Neuronal stem cell (in vitro differentiated cells): ENCODE results near the gene TNFSF15.

Source experiments
- DNase-seq: peaks from one replicate; pipeline ENCODE4 v3.0.0-alpha.2; 2013; ENCODE audit warnings: low spot score
- H2AFZ ChIP-seq: one replicate; pipeline ENCODE4 v1.6.1; 2013; ENCODE audit warnings: mild to moderate bottlenecking, low read length, inconsistent platforms
- H2AK5ac ChIP-seq: 2 replicates; pipeline ENCODE4 v1.6.1; 2013; ENCODE audit warnings: low read depth, mild to moderate bottlenecking, inconsistent platforms, low read length, moderate library complexity, mixed read lengths
- H2BK120ac ChIP-seq: 2 replicates; pipeline ENCODE4 v1.6.1; 2013; ENCODE audit warnings: low read depth, mild to moderate bottlenecking, inconsistent platforms, low read length, moderate library complexity, mixed read lengths
- H2BK12ac ChIP-seq: one replicate; pipeline ENCODE4 v1.6.1; 2013; ENCODE audit warnings: low read length, inconsistent platforms
- H2BK15ac ChIP-seq: 2 replicates; pipeline ENCODE4 v1.6.1; 2013; ENCODE audit warnings: mild to moderate bottlenecking, low read length, inconsistent platforms, mixed read lengths
- H2BK5ac ChIP-seq: one replicate; pipeline ENCODE4 v1.6.1; 2013; ENCODE audit warnings: inconsistent platforms, mild to moderate bottlenecking, low read length, moderate library complexity
- H3K14ac ChIP-seq: one replicate; pipeline ENCODE4 v1.6.1; 2013; ENCODE audit warnings: low read length, inconsistent platforms
- H3K18ac ChIP-seq: 2 replicates; pipeline ENCODE4 v1.6.1; 2013; ENCODE audit warnings: low read length, inconsistent platforms
- H3K23ac ChIP-seq: 2 replicates; pipeline ENCODE4 v1.6.1; 2013; ENCODE audit warnings: low read depth, mild to moderate bottlenecking, mixed read lengths, low read length, inconsistent platforms; ENCODE audit not compliant: poor library complexity
- H3K27ac ChIP-seq: replicated peaks from 3 replicates; pipeline ENCODE4 v1.5.1; 2013; ENCODE audit warnings: low read length, inconsistent platforms
- H3K27me3 ChIP-seq, 3 experiments: 2 replicates each; pipeline ENCODE4 v1.6.1; 2013; ENCODE audit warnings: low read length in 3 of 3, mild to moderate bottlenecking in 2 of 3, inconsistent platforms in 1 of 3, low read depth in 1 of 3, mixed read lengths in 1 of 3, moderate library complexity in 1 of 3; ENCODE audit not compliant: control insufficient read depth in 3 of 3, insufficient read depth in 3 of 3
- H3K36me3 ChIP-seq, 2 donors: replicated peaks in 1 of 2; 2 replicates each; pipeline ENCODE4 v1.6.1; 2013; ENCODE audit warnings: low read length in 2 of 2; ENCODE audit not compliant: control insufficient read depth in 2 of 2, insufficient read depth in 2 of 2
- H3K4ac ChIP-seq: 2 replicates; pipeline ENCODE4 v1.6.1; 2013; ENCODE audit warnings: inconsistent platforms, mild to moderate bottlenecking, low read length, moderate library complexity
- H3K4me1 ChIP-seq, 2 donors: 1 replicate in 1 of 2; 2 replicates in 1 of 2; pipeline ENCODE4 v1.6.1; 2013; ENCODE audit warnings: low read length in 2 of 2, low read depth in 1 of 2; ENCODE audit not compliant: control insufficient read depth in 2 of 2, insufficient read depth in 1 of 2
- H3K4me2 ChIP-seq: one replicate; pipeline ENCODE4 v1.6.1; 2013; ENCODE audit warnings: mild to moderate bottlenecking, low read length, inconsistent platforms; ENCODE audit not compliant: insufficient read depth, poor library complexity, severe bottlenecking
- H3K4me3 ChIP-seq, 2 donors: 2 replicates each; pipeline ENCODE4 v1.5.1; 2013; ENCODE audit warnings: low read length in 2 of 2, mild to moderate bottlenecking in 2 of 2, inconsistent platforms in 1 of 2, moderate library complexity in 1 of 2
- H3K79me1 ChIP-seq: one replicate; pipeline ENCODE4 v1.6.1; 2013; ENCODE audit warnings: low read depth, mild to moderate bottlenecking, inconsistent platforms, low read length, moderate library complexity
- H3K9ac ChIP-seq: one replicate; pipeline ENCODE4 v1.6.1; 2013; ENCODE audit warnings: mild to moderate bottlenecking, low read depth, low read length, inconsistent platforms; ENCODE audit not compliant: poor library complexity
- H3K9me3 ChIP-seq, 2 donors: replicated peaks in 1 of 2; 2 replicates each; pipeline versions ENCODE3 to v1.6.1; 2013; ENCODE audit warnings: low read length in 2 of 2, mild to moderate bottlenecking in 2 of 2, inconsistent platforms in 1 of 2, low read depth in 1 of 2, mixed read lengths in 1 of 2, moderate library complexity in 1 of 2; ENCODE audit not compliant: control insufficient read depth in 2 of 2, insufficient read depth in 1 of 2
- H4K8ac ChIP-seq: one replicate; pipeline ENCODE4 v1.6.1; 2013; ENCODE audit warnings: low read depth, mild to moderate bottlenecking, inconsistent platforms, low read length, moderate library complexity
- H4K91ac ChIP-seq: one replicate; pipeline ENCODE4 v1.6.1; 2013; ENCODE audit warnings: low read length, low read depth, mild to moderate bottlenecking, inconsistent platforms; ENCODE audit not compliant: poor library complexity
- WGBS, 2 donors: extraction: QIAGEN DNeasy Blood & Tissue Kit; methylation state at CpG; one replicate each; pipeline ENCODE4 v1.1.7; 2013; ENCODE audit warnings: missing lambda C conversion rate in 2 of 2, mixed read lengths in 1 of 2; ENCODE audit not compliant: insufficient read length in 2 of 2, insufficient replicate concordance in 1 of 2; ENCODE audit errors: extremely low coverage in 2 of 2; 5-methylcytosine and 5-hydroxymethylcytosine counted together

Gene TNFSF15

GRCh38 chr9:114790521-114790920, 15.3 kb downstream of the TNFSF15 start:
- H4K91ac ChIP-seq = no peak overlapping the region
- peaks cover 0 to 3% (median 0%) of the 10 kb centered on the region in 3 experiments for H3K27me3 ChIP-seq
- H3K18ac ChIP-seq = no peak overlapping the region
- no peak overlapping the region for H3K4ac ChIP-seq
- no peak overlapping the region for H2BK5ac ChIP-seq
- no peaks in the 10 kb centered on the region for H3K36me3 ChIP-seq
- no peak overlapping the region for H3K4me2 ChIP-seq
- H3K23ac ChIP-seq = no peak overlapping the region
- no peak overlapping the region for H3K4me3 ChIP-seq
- no peaks in the 10 kb centered on the region for H3K79me1 ChIP-seq
- DNase-seq = no peak
- no peak overlapping the region for H2AK5ac ChIP-seq
- no CpG with 5 or more reads among the region's 6 CpGs for WGBS, 2 donors
- H3K9ac ChIP-seq = no peak overlapping the region
- no peak overlapping the region for H3K27ac ChIP-seq
- no peak overlapping the region for H2BK12ac ChIP-seq
- no peak overlapping the region for H2BK120ac ChIP-seq
- no peak overlapping the region for H3K14ac ChIP-seq
- H2AFZ ChIP-seq = no peak overlapping the region
- H3K4me1 ChIP-seq = peaks cover 0 to 3% of the 10 kb centered on the region in 2 donors
- H2BK15ac ChIP-seq = no peak overlapping the region
- H3K9me3 ChIP-seq = no peaks in the 10 kb centered on the region
- no peak overlapping the region for H4K8ac ChIP-seq

- peaks cover 0 to 5% (median 0%) of the 10 kb centered on the region in 3 experiments for H3K27me3 ChIP-seq
- DNase-seq = no peak
- no peak overlapping the region for H2BK15ac ChIP-seq
- no peak overlapping the region for H3K27ac ChIP-seq
- no peak overlapping the region for H2BK5ac ChIP-seq
- no CpG with 5 or more reads among the region's 3 CpGs for WGBS, 2 donors
- no peaks in the 10 kb centered on the region for H3K9me3 ChIP-seq
- H3K14ac ChIP-seq = no peak overlapping the region
- no peak overlapping the region for H3K9ac ChIP-seq
- no peak overlapping the region for H4K91ac ChIP-seq
- no peak overlapping the region for H2BK12ac ChIP-seq
- H3K23ac ChIP-seq = no peak overlapping the region
- no peak overlapping the region for H2AK5ac ChIP-seq
- no peak overlapping the region for H2BK120ac ChIP-seq
- no peak overlapping the region for H3K18ac ChIP-seq
- no peak overlapping the region for H3K4me3 ChIP-seq
- H2AFZ ChIP-seq = no peak overlapping the region
- H3K4me2 ChIP-seq = no peak overlapping the region
- no peaks in the 10 kb centered on the region for H3K79me1 ChIP-seq
- no peaks in the 10 kb centered on the region for H3K36me3 ChIP-seq
- H3K4me1 ChIP-seq = peaks cover 0 to 10% of the 10 kb centered on the region in 2 donors
- no peak overlapping the region for H4K8ac ChIP-seq
- no peak overlapping the region for H3K4ac ChIP-seq
These were observed 16.8 kb downstream of the TNFSF15 start for GRCh38 chr9:114789006-114789405.

- Histone ChIP-seq H3K4me2 (no peak overlapping the region), H3K23ac (no peak overlapping the region), H4K91ac (no peak overlapping the region), H2BK5ac (no peak overlapping the region), H3K27me3 (peaks cover 0 to 6% (median 0%) of the 10 kb centered on the region in 3 experiments), H3K9ac (no peak overlapping the region), H3K4me1 (peaks cover 0 to 10% of the 10 kb centered on the region in 2 donors), H3K36me3 (no peaks in the 10 kb centered on the region), H2BK12ac (no peak overlapping the region), H3K18ac (no peak overlapping the region), H2BK120ac (no peak overlapping the region), H2AFZ (no peak overlapping the region), H3K79me1 (no peaks in the 10 kb centered on the region), H3K27ac (no peak overlapping the region), H3K4me3 (no peak overlapping the region), H3K14ac (no peak overlapping the region), H2BK15ac (no peak overlapping the region), H3K4ac (no peak overlapping the region), H3K9me3 (no peaks in the 10 kb centered on the region), H2AK5ac (no peak overlapping the region), H4K8ac (no peak overlapping the region)
- no CpG with 5 or more reads among the region's 4 CpGs for WGBS, 2 donors
- no peak for DNase-seq
These were observed 17.9 kb downstream of the TNFSF15 start for GRCh38 chr9:114787781-114788498.

- Histone ChIP-seq H3K9ac (no peak overlapping the region), H3K79me1 (no peaks in the 10 kb centered on the region), H3K36me3 (no peaks in the 10 kb centered on the region), H2BK15ac (no peak overlapping the region), H3K14ac (no peak overlapping the region), H2BK120ac (no peak overlapping the region), H2AK5ac (no peak overlapping the region), H3K23ac (no peak overlapping the region), H3K18ac (no peak overlapping the region), H4K91ac (no peak overlapping the region), H3K4ac (no peak overlapping the region), H3K27ac (no peak overlapping the region), H4K8ac (no peak overlapping the region), H3K4me3 (no peak overlapping the region), H2AFZ (no peak overlapping the region), H3K4me1 (peaks cover 0 to 10% of the 10 kb centered on the region in 2 donors), H3K9me3 (no peaks in the 10 kb centered on the region), H3K4me2 (no peak overlapping the region), H2BK12ac (no peak overlapping the region), H3K27me3 (peaks cover 0 to 6% (median 0%) of the 10 kb centered on the region in 3 experiments), H2BK5ac (no peak overlapping the region)
- DNase-seq = no peak
- WGBS, 2 donors = no CpG with 5 or more reads among the region's 2 CpGs
These were observed 18.6 kb downstream of the TNFSF15 start for GRCh38 chr9:114787214-114787613.
